Prostate gland (tissue), 2 donors: ENCODE measurements around the gene SPOCK1.

ENCODE experiments used
- POLR2A ChIP-seq: fragments of 450-650 bp; IDR thresholded peaks from one replicate; pipeline ENCODE4 v1.6.1; 2016; ENCODE audit warnings: antibody characterized with exemption, mild to moderate bottlenecking
- POLR2AphosphoS5 ChIP-seq: sonication (generic); formaldehyde crosslinking; IDR thresholded peaks from one replicate; pipeline ENCODE4 v1.6.1; 2017; ENCODE audit warnings: antibody characterized with exemption
- TF ChIP-seq, protein P1 (sequence below), 4 experiments: fragments of 200-600 bp in 2 of 4; fragments of 450-650 bp in 2 of 4; sonication (generic) in 2 of 4; IDR thresholded peaks; 1 replicate in 3 of 4; 2 replicates in 1 of 4; pipeline ENCODE4 v1.5.1; 2016 to 2019; ENCODE audit warnings: antibody characterized with exemption in 4 of 4, mild to moderate bottlenecking in 2 of 4, moderate library complexity in 2 of 4

DNA sequence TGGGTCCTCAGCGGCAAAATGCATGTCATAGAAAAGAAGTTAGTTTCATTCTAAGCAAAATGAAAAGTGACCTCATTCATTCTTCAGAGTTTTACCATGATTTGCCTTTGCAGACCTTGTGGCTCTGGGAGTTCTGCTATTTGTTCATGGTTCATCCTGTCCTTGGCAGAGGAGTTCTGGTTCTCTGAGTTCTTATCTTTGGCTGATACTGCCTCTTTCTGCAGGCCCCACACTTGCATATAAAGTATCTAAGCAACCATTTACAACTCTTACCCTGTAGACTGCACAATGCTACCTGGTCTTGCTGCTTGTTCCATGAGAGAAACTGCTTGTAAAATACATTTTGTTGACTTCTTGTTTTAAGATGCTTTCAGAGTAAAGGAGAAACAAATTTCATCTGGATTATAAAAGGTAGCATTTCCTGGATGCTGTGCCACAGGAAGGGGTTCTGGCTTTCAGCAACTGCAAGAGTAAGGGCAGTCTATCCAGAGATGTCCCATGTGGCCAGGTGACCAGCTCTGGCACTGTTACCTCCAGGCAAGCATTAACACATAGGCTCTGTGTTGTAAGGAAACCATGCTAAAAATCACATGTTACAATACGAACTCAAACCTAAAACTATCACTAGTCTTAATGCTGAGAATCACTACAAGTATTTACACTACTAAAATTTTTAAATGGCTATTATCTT lies 513.2 kb downstream of the SPOCK1 start:
- TF ChIP-seq, protein P1, sequence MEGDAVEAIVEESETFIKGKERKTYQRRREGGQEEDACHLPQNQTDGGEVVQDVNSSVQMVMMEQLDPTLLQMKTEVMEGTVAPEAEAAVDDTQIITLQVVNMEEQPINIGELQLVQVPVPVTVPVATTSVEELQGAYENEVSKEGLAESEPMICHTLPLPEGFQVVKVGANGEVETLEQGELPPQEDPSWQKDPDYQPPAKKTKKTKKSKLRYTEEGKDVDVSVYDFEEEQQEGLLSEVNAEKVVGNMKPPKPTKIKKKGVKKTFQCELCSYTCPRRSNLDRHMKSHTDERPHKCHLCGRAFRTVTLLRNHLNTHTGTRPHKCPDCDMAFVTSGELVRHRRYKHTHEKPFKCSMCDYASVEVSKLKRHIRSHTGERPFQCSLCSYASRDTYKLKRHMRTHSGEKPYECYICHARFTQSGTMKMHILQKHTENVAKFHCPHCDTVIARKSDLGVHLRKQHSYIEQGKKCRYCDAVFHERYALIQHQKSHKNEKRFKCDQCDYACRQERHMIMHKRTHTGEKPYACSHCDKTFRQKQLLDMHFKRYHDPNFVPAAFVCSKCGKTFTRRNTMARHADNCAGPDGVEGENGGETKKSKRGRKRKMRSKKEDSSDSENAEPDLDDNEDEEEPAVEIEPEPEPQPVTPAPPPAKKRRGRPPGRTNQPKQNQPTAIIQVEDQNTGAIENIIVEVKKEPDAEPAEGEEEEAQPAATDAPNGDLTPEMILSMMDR (IDR thresholded peaks at IDR 0.05), result no peak
- TF ChIP-seq POLR2A, result no peak
- peak; percentile 61 for TF ChIP-seq POLR2AphosphoS5
